HG03103 (cell line): ENCODE data around the gene NPFFR1.
A peak's percentile ranks its signal among the peaks of the same experiment; 100 is the strongest.

ENCODE experiments used
- ATAC-seq: cut with Tn5 transposase; IDR thresholded peaks from one replicate; pipeline ENCODE4 v1.9.1; 2021; ENCODE audit warnings: low read depth; ENCODE audit not compliant: unreplicated experiment

The NPFFR1 gene

GRCh38 chr10:70293169-70293843 is 9.5 kb upstream of the NPFFR1 start:
- peak; percentile 72 for ATAC-seq

- no peak for ATAC-seq
These were observed 8.2 kb upstream of the NPFFR1 start for GRCh38 chr10:70292004-70292403.

GRCh38 chr10:70289739-70290138 is 5.9 kb upstream of the NPFFR1 start:
- no peak for ATAC-seq

- no peak for ATAC-seq
These were observed 2.8 kb upstream of the NPFFR1 start for GRCh38 chr10:70286616-70287015.

- no peak for ATAC-seq
These were observed 1.6 kb upstream of the NPFFR1 start for GRCh38 chr10:70285476-70285831.

- no peak for ATAC-seq
These were observed 1.0 kb upstream of the NPFFR1 start for GRCh38 chr10:70284542-70285475.

GRCh38 chr10:70283071-70283444 is 746 bp downstream of the NPFFR1 start:
- ATAC-seq, result no peak

GRCh38 chr10:70281609-70282008 is 2.2 kb downstream of the NPFFR1 start:
- ATAC-seq, result no peak

- no peak for ATAC-seq
These were observed 3.7 kb downstream of the NPFFR1 start for GRCh38 chr10:70280099-70280498.

GRCh38 chr10:70277396-70278030 is 6.3 kb downstream of the NPFFR1 start:
- ATAC-seq, result no peak

GRCh38 chr10:70274643-70275042 is 9.2 kb downstream of the NPFFR1 start:
- ATAC-seq, result no peak

GRCh38 chr10:70272925-70273316 is 10.9 kb downstream of the NPFFR1 start:
- ATAC-seq, result peak; percentile 57

GRCh38 chr10:70271996-70272924 is 11.5 kb downstream of the NPFFR1 start:
- no peak for ATAC-seq

GRCh38 chr10:70270952-70271351 is 12.9 kb downstream of the NPFFR1 start:
- ATAC-seq, result no peak

GRCh38 chr10:70269741-70270140 is 14.1 kb downstream of the NPFFR1 start:
- no peak for ATAC-seq

- ATAC-seq, result no peak
These were observed 15.4 kb downstream of the NPFFR1 start for GRCh38 chr10:70268376-70268775.

GRCh38 chr10:70267161-70267933 is 16.5 kb downstream of the NPFFR1 start:
- no peak for ATAC-seq

- no peak for ATAC-seq
These were observed 17.1 kb downstream of the NPFFR1 start for GRCh38 chr10:70266701-70267100.

GRCh38 chr10:70266056-70266455 is 17.7 kb downstream of the NPFFR1 start:
- no peak for ATAC-seq
